ENCODE measurements around the gene TF.

TF gene

GRCh38 chr3:133838916-133839800 lies 93.0 kb downstream of the TF start:
- no peak for DNase-seq

GRCh38 chr3:133840055-133840737 lies 94.0 kb downstream of the TF start:
- DNase-seq: no peak

- no peak for DNase-seq
Observed at GRCh38 chr3:133840767-133841166, 94.6 kb downstream of the TF start.

- DNase-seq: no peak
Observed at GRCh38 chr3:133841196-133841595, 95.0 kb downstream of the TF start.

GRCh38 chr3:133842158-133842557 lies 96.0 kb downstream of the TF start:
- no peak for DNase-seq

GRCh38 chr3:133843634-133844033 lies 97.4 kb downstream of the TF start:
- no peak for DNase-seq

GRCh38 chr3:133845127-133845526 lies 98.9 kb downstream of the TF start:
- no peak for DNase-seq

Data from activated naive CD4-positive, alpha-beta T cell (primary cell).